ENCODE data around the gene DUOXA2.
"Not testable (repeated sequence)": the region's sequence is repeated elsewhere in the genome, so short reads cannot be mapped to it uniquely, and the experiment has no call there.

Gene DUOXA2

GRCh38 chr15:45100884-45101625 is 13.1 kb upstream of the DUOXA2 start:
- no peaks in the 10 kb centered on the region for H3K36me3 ChIP-seq (ENCODE audit: low read depth)
- no peaks in the 10 kb centered on the region for H3K27me3 ChIP-seq (ENCODE audit: insufficient read depth, poor library complexity, severe bottlenecking)
- ATAC-seq (ENCODE audit: low read depth) (peak; percentile 18; the same call in 1 of the 3 replicates), DNase-seq (ENCODE audit: low spot score) (no peak)
- H3K27ac ChIP-seq (ENCODE audit: poor library complexity, severe bottlenecking) = no peak overlapping the region
- no peak for TF ChIP-seq CTCF (IDR thresholded peaks at IDR 0.05; ENCODE audit: poor library complexity, severe bottlenecking)
- no peak overlapping the region for H3K4me3 ChIP-seq (ENCODE audit: severe bottlenecking)
- no peaks in the 10 kb centered on the region for H3K4me1 ChIP-seq (ENCODE audit: insufficient read depth, poor library complexity, severe bottlenecking)
- H3K9me3 ChIP-seq (ENCODE audit: severe bottlenecking) = no peaks in the 10 kb centered on the region

GRCh38 chr15:45101749-45102148 is 12.4 kb upstream of the DUOXA2 start:
- no peaks in the 10 kb centered on the region for H3K27me3 ChIP-seq (ENCODE audit: insufficient read depth, poor library complexity, severe bottlenecking)
- H3K27ac ChIP-seq (ENCODE audit: poor library complexity, severe bottlenecking) = no peak overlapping the region
- no peak for ATAC-seq (ENCODE audit: low read depth)
- no peak overlapping the region for H3K4me3 ChIP-seq (ENCODE audit: severe bottlenecking)
- H3K9me3 ChIP-seq (ENCODE audit: severe bottlenecking) = no peaks in the 10 kb centered on the region
- no peak for TF ChIP-seq CTCF (IDR thresholded peaks at IDR 0.05; ENCODE audit: poor library complexity, severe bottlenecking)
- DNase-seq (ENCODE audit: low spot score) = no peak
- no peaks in the 10 kb centered on the region for H3K36me3 ChIP-seq (ENCODE audit: low read depth)
- no peaks in the 10 kb centered on the region for H3K4me1 ChIP-seq (ENCODE audit: insufficient read depth, poor library complexity, severe bottlenecking)

GRCh38 chr15:45102226-45102625 is 11.9 kb upstream of the DUOXA2 start:
- no peak for TF ChIP-seq CTCF (IDR thresholded peaks at IDR 0.05; ENCODE audit: poor library complexity, severe bottlenecking)
- ATAC-seq (ENCODE audit: low read depth) = no peak
- no peaks in the 10 kb centered on the region for H3K9me3 ChIP-seq (ENCODE audit: severe bottlenecking)
- no peak overlapping the region for H3K27ac ChIP-seq (ENCODE audit: poor library complexity, severe bottlenecking)
- H3K27me3 ChIP-seq (ENCODE audit: insufficient read depth, poor library complexity, severe bottlenecking) = no peaks in the 10 kb centered on the region
- DNase-seq (ENCODE audit: low spot score) = no peak
- H3K4me3 ChIP-seq (ENCODE audit: severe bottlenecking) = no peak overlapping the region
- H3K4me1 ChIP-seq (ENCODE audit: insufficient read depth, poor library complexity, severe bottlenecking) = no peaks in the 10 kb centered on the region
- no peaks in the 10 kb centered on the region for H3K36me3 ChIP-seq (ENCODE audit: low read depth)

- H3K27me3 ChIP-seq (ENCODE audit: insufficient read depth, poor library complexity, severe bottlenecking); H3K36me3 ChIP-seq (ENCODE audit: low read depth); H3K4me3 ChIP-seq (ENCODE audit: severe bottlenecking); DNase-seq (ENCODE audit: low spot score); H3K27ac ChIP-seq (ENCODE audit: poor library complexity, severe bottlenecking); H3K9me3 ChIP-seq (ENCODE audit: severe bottlenecking); ATAC-seq (ENCODE audit: low read depth); H3K4me1 ChIP-seq (ENCODE audit: insufficient read depth, poor library complexity, severe bottlenecking): not testable (repeated sequence)
These were observed 10.0 kb upstream of the DUOXA2 start for GRCh38 chr15:45104170-45104569.

- ATAC-seq (ENCODE audit: low read depth) = no peak
- DNase-seq (ENCODE audit: low spot score) = peak; percentile 67
- Histone ChIP-seq H3K27me3 (ENCODE audit: insufficient read depth, poor library complexity, severe bottlenecking) (peaks cover 10% of the 10 kb centered on the region), H3K4me3 (ENCODE audit: severe bottlenecking) (no peak overlapping the region), H3K9me3 (ENCODE audit: severe bottlenecking) (no peaks in the 10 kb centered on the region), H3K4me1 (ENCODE audit: insufficient read depth, poor library complexity, severe bottlenecking) (no peaks in the 10 kb centered on the region), H3K36me3 (ENCODE audit: low read depth) (no peaks in the 10 kb centered on the region), H3K27ac (ENCODE audit: poor library complexity, severe bottlenecking) (no peak overlapping the region)
- TF ChIP-seq CTCF (IDR thresholded peaks at IDR 0.05; ENCODE audit: poor library complexity, severe bottlenecking) = no peak
These were observed 8.5 kb upstream of the DUOXA2 start for GRCh38 chr15:45105586-45105985.

Data from RWPE2 (cell line).